GM12872 (cell line): Measurements from ENCODE around the gene CPEB2.

Experiments used
- TF ChIP-seq, protein P1 (sequence below): IDR thresholded peaks from 3 replicates; pipeline ENCODE4 v1.5.1; 2011; ENCODE audit warnings: low read depth, mild to moderate bottlenecking, low read length, moderate library complexity; ENCODE audit not compliant: insufficient read depth

The CPEB2 gene

DNA sequence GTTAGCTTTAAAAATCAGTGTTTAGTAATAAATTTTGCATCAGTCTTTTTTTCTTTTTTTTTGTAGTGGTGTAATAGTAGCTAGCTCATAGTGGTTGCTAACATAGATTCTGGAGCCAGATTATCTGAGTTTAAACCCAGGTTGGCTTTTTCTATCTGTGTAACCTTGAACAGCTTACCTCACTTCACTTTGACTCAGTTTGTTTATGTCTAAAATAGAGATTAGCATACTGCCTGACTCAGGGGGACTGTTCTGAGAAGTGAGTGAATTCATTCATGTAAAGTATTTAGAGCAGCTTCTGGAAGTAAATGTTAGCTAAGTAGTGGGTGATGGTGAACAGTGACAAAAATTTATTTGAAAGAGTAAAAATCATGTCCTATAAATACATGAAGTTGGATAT is 32.9 kb downstream of the CPEB2 start:
- TF ChIP-seq, protein P1, sequence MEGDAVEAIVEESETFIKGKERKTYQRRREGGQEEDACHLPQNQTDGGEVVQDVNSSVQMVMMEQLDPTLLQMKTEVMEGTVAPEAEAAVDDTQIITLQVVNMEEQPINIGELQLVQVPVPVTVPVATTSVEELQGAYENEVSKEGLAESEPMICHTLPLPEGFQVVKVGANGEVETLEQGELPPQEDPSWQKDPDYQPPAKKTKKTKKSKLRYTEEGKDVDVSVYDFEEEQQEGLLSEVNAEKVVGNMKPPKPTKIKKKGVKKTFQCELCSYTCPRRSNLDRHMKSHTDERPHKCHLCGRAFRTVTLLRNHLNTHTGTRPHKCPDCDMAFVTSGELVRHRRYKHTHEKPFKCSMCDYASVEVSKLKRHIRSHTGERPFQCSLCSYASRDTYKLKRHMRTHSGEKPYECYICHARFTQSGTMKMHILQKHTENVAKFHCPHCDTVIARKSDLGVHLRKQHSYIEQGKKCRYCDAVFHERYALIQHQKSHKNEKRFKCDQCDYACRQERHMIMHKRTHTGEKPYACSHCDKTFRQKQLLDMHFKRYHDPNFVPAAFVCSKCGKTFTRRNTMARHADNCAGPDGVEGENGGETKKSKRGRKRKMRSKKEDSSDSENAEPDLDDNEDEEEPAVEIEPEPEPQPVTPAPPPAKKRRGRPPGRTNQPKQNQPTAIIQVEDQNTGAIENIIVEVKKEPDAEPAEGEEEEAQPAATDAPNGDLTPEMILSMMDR, result no peak

DNA sequence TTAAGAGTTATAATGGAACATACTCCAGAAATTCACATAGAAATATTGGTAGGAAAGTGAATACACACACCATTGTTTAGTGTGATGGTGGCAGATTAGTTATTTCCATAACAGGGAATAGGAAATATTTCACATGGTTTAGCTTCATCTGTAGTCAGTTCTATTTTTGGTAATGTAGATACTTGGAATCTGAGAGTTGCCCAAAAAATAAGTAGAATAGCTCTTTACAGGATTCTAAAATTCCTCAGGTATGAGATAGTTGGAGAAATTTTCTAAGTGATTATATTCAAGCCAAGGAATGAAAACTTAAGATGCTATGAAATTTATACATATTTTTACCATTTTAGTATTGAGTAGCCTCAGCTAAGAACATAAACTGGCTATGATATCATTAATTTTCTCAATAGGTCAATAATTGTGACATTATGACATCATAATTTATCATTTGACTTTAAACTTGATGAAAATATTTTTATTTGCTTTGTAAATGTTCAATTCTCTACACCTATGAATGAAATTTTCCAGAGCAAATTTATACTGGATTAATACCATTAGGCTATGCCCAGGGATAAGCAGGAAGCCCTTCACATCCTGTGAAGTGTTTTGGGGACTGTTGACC is 35.8 kb downstream of the CPEB2 start:
- TF ChIP-seq, protein P1, result no peak

GRCh38 chr4:15040916-15041463 is 38.7 kb downstream of the CPEB2 start:
- TF ChIP-seq, protein P1, result no peak

DNA sequence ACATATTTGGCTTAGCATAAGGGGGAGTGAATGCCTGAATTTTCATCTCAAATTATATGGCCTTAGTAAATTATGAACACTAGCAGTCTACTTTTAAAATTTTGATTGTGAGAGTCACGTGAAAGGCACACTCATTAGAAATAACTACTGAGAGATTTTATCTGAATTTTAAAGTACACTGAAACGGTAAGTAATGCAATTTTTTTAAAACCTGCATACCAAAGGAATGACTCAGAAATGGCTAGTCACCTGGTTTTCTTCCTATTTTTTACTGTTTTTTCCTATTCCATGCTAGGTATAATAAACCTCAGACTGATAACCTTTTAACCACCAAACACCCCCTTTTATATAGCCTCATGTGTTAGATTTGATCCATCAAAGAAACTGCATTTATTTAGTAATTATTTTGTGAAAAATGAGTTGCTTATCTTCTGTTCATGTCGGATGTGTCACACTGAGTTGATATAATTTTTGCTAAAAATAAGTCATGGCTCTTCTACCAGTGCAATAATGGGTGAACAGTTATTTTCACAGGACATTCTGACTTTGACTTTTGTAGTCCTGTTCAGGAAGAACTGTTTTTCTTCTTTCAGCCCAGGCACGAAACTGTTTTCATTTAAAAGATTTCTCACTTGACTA is 40.4 kb downstream of the CPEB2 start:
- TF ChIP-seq, protein P1, result no peak

DNA sequence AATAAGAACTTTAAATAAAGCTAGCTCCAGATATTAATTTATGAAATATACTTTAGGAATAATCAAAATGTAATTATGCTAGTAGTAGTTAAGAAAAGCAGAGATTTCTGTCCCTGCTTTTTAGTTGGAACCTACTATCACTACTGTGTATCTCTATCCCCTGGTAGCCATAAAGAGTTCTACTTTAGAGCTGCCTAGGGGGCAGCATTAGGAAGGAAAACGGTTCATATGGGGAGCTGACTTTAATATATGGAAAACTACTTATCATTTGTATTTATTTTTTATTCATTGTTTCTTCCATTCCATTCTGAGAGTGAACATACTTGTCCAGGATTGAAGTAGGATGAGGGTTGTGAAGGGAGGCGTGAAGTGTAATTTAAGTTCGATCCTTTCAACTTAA is 40.9 kb downstream of the CPEB2 start:
- TF ChIP-seq, protein P1, result no peak

DNA sequence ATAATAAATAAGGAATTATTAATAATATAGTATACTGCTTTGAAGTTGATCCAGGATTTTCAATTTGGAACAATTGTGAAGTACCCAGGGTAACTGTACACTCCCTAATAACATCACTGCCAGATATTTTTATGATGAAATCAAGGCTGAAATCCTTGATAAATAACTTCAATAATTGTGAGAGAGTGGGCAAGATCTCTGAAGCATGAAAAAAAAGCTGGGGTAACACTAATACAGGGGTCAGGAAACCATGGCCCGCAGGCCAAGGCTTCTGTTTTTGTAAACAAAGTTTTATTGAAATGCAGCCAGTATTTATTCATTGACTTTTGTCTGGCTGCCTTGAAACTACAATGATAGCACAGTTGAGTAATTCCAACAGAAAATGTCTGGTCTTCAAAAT is 41.6 kb downstream of the CPEB2 start:
- TF ChIP-seq, protein P1, result no peak

DNA sequence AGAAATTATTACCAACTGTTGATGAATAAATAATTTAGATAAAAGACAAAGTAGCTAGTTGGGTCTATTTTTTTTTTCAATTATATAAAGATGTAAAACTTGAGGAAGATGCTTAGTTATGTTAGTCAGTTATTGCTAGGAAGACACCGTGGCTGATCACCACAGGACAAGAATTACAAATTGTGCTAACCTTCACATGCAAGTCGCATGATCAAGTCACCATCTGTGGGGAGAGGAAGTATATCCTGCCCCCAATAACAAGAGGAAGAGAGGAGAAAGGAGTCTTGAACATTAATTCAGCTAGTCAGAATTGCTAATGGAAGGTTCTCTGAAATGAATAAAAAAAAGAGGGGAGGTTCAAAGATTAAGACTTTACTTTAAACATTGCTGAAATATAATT is 52.3 kb downstream of the CPEB2 start:
- TF ChIP-seq, protein P1, result no peak
